ENCODE data around the gene ASPRV1.

Gene ASPRV1

GRCh38 chr2:69993708-69994107 is 32.3 kb upstream of the ASPRV1 start:
- TF ChIP-seq CTCF (conservative IDR thresholded peaks at IDR 0.05): no peak
- TF ChIP-seq ZFX (IDR thresholded peaks at IDR 0.05): no peak

GRCh38 chr2:69993048-69993565 is 31.7 kb upstream of the ASPRV1 start:
- H3K27ac ChIP-seq: no peak overlapping the region
- TF ChIP-seq CTCF (conservative IDR thresholded peaks at IDR 0.05) (no peak), ZFX (IDR thresholded peaks at IDR 0.05) (no peak)

More at GRCh38 chr2:69993708-69994107, 32.3 kb upstream of the ASPRV1 start:
- H3K27ac ChIP-seq: no peak overlapping the region

GRCh38 chr2:69992310-69993047 is 31.0 kb upstream of the ASPRV1 start:
- TF ChIP-seq CTCF (conservative IDR thresholded peaks at IDR 0.05): no peak
- no peak for TF ChIP-seq ZFX (IDR thresholded peaks at IDR 0.05)
- no peak overlapping the region for H3K27ac ChIP-seq

GRCh38 chr2:69989441-69990105 is 28.1 kb upstream of the ASPRV1 start:
- no peak overlapping the region for H3K27ac ChIP-seq

GRCh38 chr2:69989009-69989408 is 27.6 kb upstream of the ASPRV1 start:
- H3K27ac ChIP-seq: no peak overlapping the region
- TF ChIP-seq CTCF (conservative IDR thresholded peaks at IDR 0.05): no peak
- no peak for TF ChIP-seq ZFX (IDR thresholded peaks at IDR 0.05)

More at GRCh38 chr2:69989441-69990105, 28.1 kb upstream of the ASPRV1 start:
- TF ChIP-seq ZFX (IDR thresholded peaks at IDR 0.05) (no peak), CTCF (conservative IDR thresholded peaks at IDR 0.05) (no peak)

- no peak for TF ChIP-seq ZFX (IDR thresholded peaks at IDR 0.05)
- no peak for TF ChIP-seq CTCF (conservative IDR thresholded peaks at IDR 0.05)
These were observed 26.7 kb upstream of the ASPRV1 start for GRCh38 chr2:69988086-69988635.

GRCh38 chr2:69986691-69987090 is 25.3 kb upstream of the ASPRV1 start:
- no peak overlapping the region for H3K27ac ChIP-seq
- TF ChIP-seq CTCF (conservative IDR thresholded peaks at IDR 0.05) (no peak), ZFX (IDR thresholded peaks at IDR 0.05) (no peak)

More at GRCh38 chr2:69988086-69988635, 26.7 kb upstream of the ASPRV1 start:
- no peak overlapping the region for H3K27ac ChIP-seq

Measured in C4-2B (cell line).